K562 (cell line): Measurements from ENCODE around the gene SLC25A45. TPM values are rescaled to one million over a fixed set of nuclear protein-coding genes. Genes with fewer than 3 reads are reported as not detected.

Source experiments
- CBFB ChIP-seq: sonication (generic); formaldehyde crosslinking; IDR thresholded peaks from 2 replicates; pipeline ENCODE4 v1.4.0; 2020; ENCODE audit warnings: mild to moderate bottlenecking, missing genetic modification reagents
- CXXC5 ChIP-seq: fragments of 250-450 bp; sonication (Bioruptor Pico); IDR thresholded peaks from 2 replicates; pipeline ENCODE4 v1.8.0; 2022; ENCODE audit warnings: inconsistent platforms, mild to moderate bottlenecking, moderate library complexity
- ESRRB ChIP-seq: fragments of 250-450 bp; sonication (Bioruptor Pico); IDR thresholded peaks from 2 replicates; pipeline ENCODE4 v1.5.0; 2020; ENCODE audit warnings: mild to moderate bottlenecking, moderate library complexity, borderline replicate concordance
- FOXA3 ChIP-seq, 2 experiments: fragments of 450-650 bp in 1 of 2; sonication (generic) in 1 of 2; formaldehyde crosslinking; IDR thresholded peaks in 1 of 2; conservative IDR thresholded peaks in 1 of 2; 2 replicates each; pipeline versions ENCODE4 v1.4.0 to v1.8.0; 2020 to 2022; ENCODE audit warnings: mild to moderate bottlenecking in 2 of 2, missing genetic modification reagents in 1 of 2
- PHB ChIP-seq: fragments of 250-450 bp; sonication (Bioruptor Pico); IDR thresholded peaks from 2 replicates; pipeline ENCODE4 v1.5.0; 2021
- PHTF2 ChIP-seq: fragments of 250-450 bp; sonication (Bioruptor Pico); IDR thresholded peaks from 2 replicates; pipeline ENCODE4 v1.5.0; 2021; ENCODE audit warnings: mild to moderate bottlenecking
- RCOR1 ChIP-seq, 2 experiments: IDR thresholded peaks; 2 replicates each; pipeline ENCODE4 v1.6.1; 2012; ENCODE audit warnings: low read depth in 2 of 2, low read length in 2 of 2, borderline replicate concordance in 1 of 2, improper control_type of control experiment in 1 of 2
- SAFB ChIP-seq: fragments of 200-400 bp; formaldehyde crosslinking; IDR thresholded peaks from 2 replicates; pipeline ENCODE4 v1.6.1; 2017; ENCODE audit warnings: low read depth, low read length, borderline replicate concordance
- TEAD4 ChIP-seq, 2 experiments: sonication (generic) in 1 of 2; formaldehyde crosslinking in 1 of 2; IDR thresholded peaks; 2 replicates each; pipeline versions ENCODE4 v1.6.1 to v1.8.0; 2012 to 2022; ENCODE audit warnings: borderline replicate concordance in 1 of 2, inconsistent platforms in 1 of 2, low read length in 1 of 2, mild to moderate bottlenecking in 1 of 2, missing genetic modification reagents in 1 of 2
- THRAP3 ChIP-seq: fragments of 450-650 bp; IDR thresholded peaks from 2 replicates; pipeline ENCODE4 v1.6.1; 2016; ENCODE audit warnings: mild to moderate bottlenecking, inconsistent platforms, borderline replicate concordance
- U2AF1 ChIP-seq: fragments of 200-400 bp; formaldehyde crosslinking; optimal IDR thresholded peaks from 2 replicates; pipeline ENCODE3; 2017; ENCODE audit warnings: mild to moderate bottlenecking, low read depth, low read length, moderate library complexity
- ZC3H11A ChIP-seq: IDR thresholded peaks from 2 replicates; pipeline ENCODE4 v1.6.1; 2012; ENCODE audit warnings: low read depth, low read length, improper control_type of control experiment
- ZNF134 ChIP-seq: fragments of 250-450 bp; sonication (Bioruptor Pico); conservative IDR thresholded peaks from 2 replicates; pipeline ENCODE4 v1.4.0; 2020
- ZNF174 ChIP-seq: fragments of 250-450 bp; sonication (Bioruptor Pico); IDR thresholded peaks from 2 replicates; pipeline ENCODE4 v1.4.0; 2020; ENCODE audit warnings: mild to moderate bottlenecking
- ZNF354B ChIP-seq: fragments of 250-450 bp; sonication (Bioruptor Pico); IDR thresholded peaks from 2 replicates; pipeline ENCODE4 v1.4.0; 2020
- ZNF584 ChIP-seq: fragments of 200-800 bp; sonication (Bioruptor generic); IDR thresholded peaks from 2 replicates; pipeline ENCODE4 v1.6.1; 2016; ENCODE audit warnings: low read depth, mild to moderate bottlenecking, missing genetic modification characterization, missing compliant biosample characterization
- ZNF785 ChIP-seq: fragments of 250-450 bp; sonication (Bioruptor Pico); IDR thresholded peaks from 2 replicates; pipeline ENCODE4 v1.4.0; 2020; ENCODE audit warnings: mild to moderate bottlenecking
- polyA plus RNA-seq, 8 experiments: library from polyadenylated mRNA; depleted of rRNA in 4 of 8; stranded (reverse) in 5 of 8; unstranded in 3 of 8; fragments of >200 nt; fragmentation: Nextera tagmentation in 2 of 8; fragmentation: Illumina TruSeq in 1 of 8; extraction: Ambion mirVana in 2 of 8; extraction: Trizol in 1 of 8; gene quantifications; 2 replicates each; pipeline versions ENCODE4 v1.2.1 to v1.2.3, GENCODE V29; 2011 to 2014; ENCODE audit warnings: inconsistent platforms in 1 of 8, missing spikeins in 1 of 8
- total RNA-seq, 7 experiments: library from RNA; depleted of rRNA in 6 of 7; stranded (reverse); fragments of >200 nt in 6 of 7; fragmentation: Illumina TruSeq in 2 of 7; extraction: Trizol in 2 of 7; gene quantifications; 2 replicates each; pipeline versions ENCODE4 v1.2.1 to v1.2.3, GENCODE V29; 2011 to 2021; ENCODE audit warnings: low replicate concordance in 1 of 7
- TF ChIP-seq, protein P1 (sequence below): sonication (generic); formaldehyde crosslinking; IDR thresholded peaks from 2 replicates; pipeline ENCODE4 v1.8.1; 2023; ENCODE audit warnings: mild to moderate bottlenecking, missing genetic modification reagents
- TF ChIP-seq, protein P2 (sequence below): sonication (generic); formaldehyde crosslinking; IDR thresholded peaks from 2 replicates; pipeline ENCODE4 v1.8.0; 2022; ENCODE audit warnings: missing genetic modification reagents, mild to moderate bottlenecking, borderline replicate concordance
- TF ChIP-seq, protein P3 (sequence below): conservative IDR thresholded peaks from 2 replicates; pipeline ENCODE4 v1.6.1; 2011; ENCODE audit warnings: low read depth, mild to moderate bottlenecking, low read length; ENCODE audit not compliant: control insufficient read depth
- TF ChIP-seq, protein P4 (sequence below): sonication (generic); formaldehyde crosslinking; IDR thresholded peaks from 2 replicates; pipeline ENCODE4 v1.8.0; 2022; ENCODE audit warnings: mild to moderate bottlenecking, missing genetic modification reagents

The SLC25A45 gene
- total and polyA plus RNA-seq, 9 of the 15 experiments (the other 6 are each of a cell fraction or from before 2014, with no cell fraction given), result 0.15 to 2.3 (median 0.68) TPM

DNA sequence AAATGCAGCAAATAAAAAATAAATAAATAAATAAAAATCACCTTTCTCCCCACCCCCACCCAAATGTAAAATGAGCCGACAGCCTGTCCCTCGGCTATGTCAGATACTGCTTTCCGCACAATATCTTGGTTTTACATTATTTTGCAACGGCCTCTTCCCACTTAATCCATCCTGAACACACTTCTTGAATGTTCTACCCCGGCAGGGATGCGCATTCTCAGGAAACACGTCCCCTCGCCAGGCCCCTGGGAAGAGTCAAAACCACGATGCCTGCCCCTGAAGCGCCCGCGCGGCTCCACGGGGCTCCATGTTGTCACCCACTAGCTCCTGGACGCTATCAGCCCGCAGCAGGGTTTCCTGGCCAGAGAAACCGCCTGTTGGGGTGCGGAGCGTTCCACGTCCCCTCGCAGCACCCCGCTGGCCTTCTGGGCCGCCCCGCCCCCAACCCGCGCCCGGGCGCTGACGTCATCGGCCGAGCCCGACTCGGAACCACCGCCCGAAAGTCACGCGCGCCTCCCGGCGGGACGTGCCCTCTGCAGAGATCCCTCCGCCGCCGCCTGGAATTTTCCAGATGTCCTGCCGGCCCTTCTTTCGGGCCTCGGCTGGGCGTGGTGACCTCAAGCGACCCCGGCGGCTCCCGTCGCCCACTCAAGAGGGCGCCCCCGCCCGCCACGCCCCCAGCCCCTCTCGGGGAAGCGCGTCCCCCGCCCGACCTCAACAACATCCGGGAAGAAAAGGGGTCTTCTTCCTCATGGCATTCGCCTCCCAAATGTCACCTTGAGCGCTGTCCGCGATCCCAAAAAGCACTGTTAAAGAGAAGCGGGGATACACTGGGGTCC is 39.6 kb upstream of the SLC25A45 start (continued):
- TF ChIP-seq, protein P1, sequence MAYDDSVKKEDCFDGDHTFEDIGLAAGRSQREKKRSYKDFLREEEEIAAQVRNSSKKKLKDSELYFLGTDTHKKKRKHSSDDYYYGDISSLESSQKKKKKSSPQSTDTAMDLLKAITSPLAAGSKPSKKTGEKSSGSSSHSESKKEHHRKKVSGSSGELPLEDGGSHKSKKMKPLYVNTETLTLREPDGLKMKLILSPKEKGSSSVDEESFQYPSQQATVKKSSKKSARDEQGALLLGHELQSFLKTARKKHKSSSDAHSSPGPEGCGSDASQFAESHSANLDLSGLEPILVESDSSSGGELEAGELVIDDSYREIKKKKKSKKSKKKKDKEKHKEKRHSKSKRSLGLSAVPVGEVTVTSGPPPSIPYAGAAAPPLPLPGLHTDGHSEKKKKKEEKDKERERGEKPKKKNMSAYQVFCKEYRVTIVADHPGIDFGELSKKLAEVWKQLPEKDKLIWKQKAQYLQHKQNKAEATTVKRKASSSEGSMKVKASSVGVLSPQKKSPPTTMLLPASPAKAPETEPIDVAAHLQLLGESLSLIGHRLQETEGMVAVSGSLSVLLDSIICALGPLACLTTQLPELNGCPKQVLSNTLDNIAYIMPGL (CRISPR knock-in tag), result no peak; the same call in 1 of the 2 replicates
- TF ChIP-seq PHB (CRISPR knock-in tag) (no peak), ZNF174 (CRISPR knock-in tag) (0 out of 2 replicates have a peak, but pooled peaks have one; percentile 39), TEAD4 (IDR thresholded peaks at IDR 0.05; ENCODE audit: low read length) (peak; percentile 36; the same call in 1 of the 2 replicates), TEAD4 (CRISPR knock-in tag; IDR thresholded peaks at IDR 0.05; ENCODE audit: borderline replicate concordance) (no peak), THRAP3 (no peak), RCOR1 (IDR thresholded peaks at IDR 0.05; ENCODE audit: borderline replicate concordance in 1 of 2, low read depth in 2 of 2, low read length in 2 of 2) (peak; percentile 13 to 62; a peak in 2 of 4 replicates), SAFB (peak; percentile 67; the same call in 1 of the 2 replicates), ZC3H11A (no peak), CXXC5 (CRISPR knock-in tag) (peak; percentile 97), PHTF2 (CRISPR knock-in tag) (no peak), CBFB (CRISPR knock-in tag) (no peak; the same call in 1 of the 2 replicates), FOXA3 (CRISPR knock-in tag; conservative IDR thresholded peaks at IDR 0.05 in 1 of 2, IDR thresholded peaks at IDR 0.05 in 1 of 2) (no peak), ZNF134 (CRISPR knock-in tag) (peak; percentile 38; the same call in 1 of the 2 replicates), ZNF354B (peak; percentile 54; the same call in 1 of the 2 replicates), ZNF584 (no peak), U2AF1 (peak; percentile 64), ZNF785 (CRISPR knock-in tag) (no peak), ESRRB (CRISPR knock-in tag) (no peak)
- TF ChIP-seq, protein P2, sequence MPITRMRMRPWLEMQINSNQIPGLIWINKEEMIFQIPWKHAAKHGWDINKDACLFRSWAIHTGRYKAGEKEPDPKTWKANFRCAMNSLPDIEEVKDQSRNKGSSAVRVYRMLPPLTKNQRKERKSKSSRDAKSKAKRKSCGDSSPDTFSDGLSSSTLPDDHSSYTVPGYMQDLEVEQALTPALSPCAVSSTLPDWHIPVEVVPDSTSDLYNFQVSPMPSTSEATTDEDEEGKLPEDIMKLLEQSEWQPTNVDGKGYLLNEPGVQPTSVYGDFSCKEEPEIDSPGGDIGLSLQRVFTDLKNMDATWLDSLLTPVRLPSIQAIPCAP (CRISPR knock-in tag), result no peak
- TF ChIP-seq, protein P3, sequence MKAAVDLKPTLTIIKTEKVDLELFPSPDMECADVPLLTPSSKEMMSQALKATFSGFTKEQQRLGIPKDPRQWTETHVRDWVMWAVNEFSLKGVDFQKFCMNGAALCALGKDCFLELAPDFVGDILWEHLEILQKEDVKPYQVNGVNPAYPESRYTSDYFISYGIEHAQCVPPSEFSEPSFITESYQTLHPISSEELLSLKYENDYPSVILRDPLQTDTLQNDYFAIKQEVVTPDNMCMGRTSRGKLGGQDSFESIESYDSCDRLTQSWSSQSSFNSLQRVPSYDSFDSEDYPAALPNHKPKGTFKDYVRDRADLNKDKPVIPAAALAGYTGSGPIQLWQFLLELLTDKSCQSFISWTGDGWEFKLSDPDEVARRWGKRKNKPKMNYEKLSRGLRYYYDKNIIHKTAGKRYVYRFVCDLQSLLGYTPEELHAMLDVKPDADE, result peak; percentile 59; the same call in 1 of the 2 replicates
- TF ChIP-seq, protein P4, sequence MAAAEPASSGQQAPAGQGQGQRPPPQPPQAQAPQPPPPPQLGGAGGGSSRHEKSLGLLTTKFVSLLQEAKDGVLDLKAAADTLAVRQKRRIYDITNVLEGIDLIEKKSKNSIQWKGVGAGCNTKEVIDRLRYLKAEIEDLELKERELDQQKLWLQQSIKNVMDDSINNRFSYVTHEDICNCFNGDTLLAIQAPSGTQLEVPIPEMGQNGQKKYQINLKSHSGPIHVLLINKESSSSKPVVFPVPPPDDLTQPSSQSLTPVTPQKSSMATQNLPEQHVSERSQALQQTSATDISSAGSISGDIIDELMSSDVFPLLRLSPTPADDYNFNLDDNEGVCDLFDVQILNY, result no peak
